Hepatocyte (in vitro differentiated cells): ENCODE results near the gene SLIT2. TPM values are rescaled to one million over a fixed set of nuclear protein-coding genes. Genes with fewer than 3 reads are reported as not detected.

Source experiments
- DNase-seq: peaks from one replicate; pipeline ENCODE4 v3.0.0-alpha.2; 2016; ENCODE audit warnings: low spot score
- H2AFZ ChIP-seq: fragments of 200-600 bp; sonication (generic); 2 replicates; pipeline ENCODE4 v1.6.0; 2016; ENCODE audit warnings: antibody characterized with exemption, mild to moderate bottlenecking
- H3K27ac ChIP-seq: fragments of 200-600 bp; sonication (generic); 2 replicates; pipeline ENCODE4 v1.5.1; 2016; ENCODE audit warnings: mild to moderate bottlenecking
- H3K27me3 ChIP-seq: fragments of 200-600 bp; sonication (generic); 2 replicates; pipeline ENCODE4 v1.6.1; 2016
- H3K36me3 ChIP-seq: fragments of 200-600 bp; sonication (generic); replicated peaks from 2 replicates; pipeline ENCODE4 v1.5.1; 2016; ENCODE audit warnings: low read depth; ENCODE audit not compliant: insufficient read depth
- H3K4me1 ChIP-seq: fragments of 200-600 bp; sonication (generic); 2 replicates; pipeline ENCODE4 v1.5.1; 2016; ENCODE audit warnings: mild to moderate bottlenecking, moderate library complexity; ENCODE audit not compliant: insufficient read depth
- H3K4me2 ChIP-seq: fragments of 200-600 bp; sonication (generic); 2 replicates; pipeline ENCODE4 v1.6.0; 2016
- H3K4me3 ChIP-seq: fragments of 200-600 bp; sonication (generic); 2 replicates; pipeline ENCODE4 v1.5.1; 2016; ENCODE audit warnings: mild to moderate bottlenecking
- H3K79me2 ChIP-seq: fragments of 200-600 bp; sonication (generic); 2 replicates; pipeline ENCODE4 v1.6.0; 2017; ENCODE audit warnings: mild to moderate bottlenecking
- H3K9me2 ChIP-seq: fragments of 200-600 bp; sonication (generic); replicated peaks from 2 replicates; pipeline ENCODE4 v1.6.0; 2017; ENCODE audit warnings: mild to moderate bottlenecking; ENCODE audit not compliant: insufficient read depth
- H3K9me3 ChIP-seq: fragments of 200-600 bp; sonication (generic); 2 replicates; pipeline ENCODE4 v1.5.1; 2016; ENCODE audit warnings: low read depth, mild to moderate bottlenecking
- H4K20me1 ChIP-seq: fragments of 200-600 bp; sonication (generic); 2 replicates; pipeline ENCODE4 v1.6.0; 2016; ENCODE audit warnings: mild to moderate bottlenecking; ENCODE audit not compliant: insufficient read depth, poor library complexity, severe bottlenecking
- CTCF ChIP-seq: fragments of 200-600 bp; sonication (generic); IDR thresholded peaks from 2 replicates; pipeline ENCODE4 v1.5.1; 2016; ENCODE audit warnings: antibody characterized with exemption, mild to moderate bottlenecking; ENCODE audit not compliant: poor library complexity
- EZH2 ChIP-seq: fragments of 200-600 bp; sonication (generic); IDR thresholded peaks from 2 replicates; pipeline ENCODE4 v1.6.1; 2016; ENCODE audit warnings: antibody characterized with exemption, mild to moderate bottlenecking, borderline replicate concordance
- EZH2phosphoT487 ChIP-seq: fragments of 200-600 bp; sonication (generic); IDR thresholded peaks from one replicate; pipeline ENCODE4 v1.6.1; 2018; ENCODE audit warnings: antibody characterized with exemption, mild to moderate bottlenecking, low read depth, moderate library complexity; ENCODE audit not compliant: unreplicated experiment, severe bottlenecking
- WGBS: methylation state at CpG from one replicate; pipeline ENCODE4 v1.1.6; 2016; ENCODE audit warnings: low lambda C conversion rate; ENCODE audit errors: missing lambda C conversion rate; 5-methylcytosine and 5-hydroxymethylcytosine counted together
- polyA plus RNA-seq: library from polyadenylated mRNA; unstranded; fragments of >200 nt; fragmentation: Nextera tagmentation; extraction: Ambion mirVana; gene quantifications from 2 replicates; pipeline ENCODE4 v1.2.1, GENCODE V29; 2016
- total RNA-seq: library from RNA; depleted of rRNA; stranded (reverse); fragments of >200 nt; gene quantifications from 2 replicates; pipeline ENCODE4 v1.2.3, GENCODE V29; 2014

The SLIT2 gene
- total RNA-seq (26.0 and 33.1 TPM in 2 replicates), polyA plus RNA-seq (28.9 and 29.2 TPM in 2 replicates)

GRCh38 chr4:20251796-20252655 is at the start of gene SLIT2:
Gene SLIT2 (plus strand): TSS chr4:20251905. CDS start chr4:20253816, 1,911 bp downstream.
- Histone ChIP-seq H3K79me2 (peaks cover 34% of the 10 kb centered on the region), H3K4me3 (peak within 1 kb of the TSS; percentile 83), H3K27me3 (peaks cover 23% of the 10 kb centered on the region), H2AFZ (peak within 1 kb of the TSS; percentile 91), H3K9me2 (no peaks in the 10 kb centered on the region), H3K4me2 (peak within 1 kb of the TSS; percentile 88), H3K36me3 (no peaks in the 10 kb centered on the region), H3K27ac (peak within 1 kb of the TSS; percentile 30), H4K20me1 (peaks cover 24% of the 10 kb centered on the region), H3K9me3 (no peaks in the 10 kb centered on the region), H3K4me1 (peaks cover 5% of the 10 kb centered on the region)
- peak; percentile 92 for DNase-seq
- under 1% methylated on average over 45 of the region's 85 CpGs for WGBS
- TF ChIP-seq CTCF (no peak), EZH2phosphoT487 (no peak), EZH2 (no peak)

- H3K9me3 ChIP-seq, result no peaks in the 10 kb centered on the region
- H3K4me2 ChIP-seq, result no peak overlapping the region
- H3K79me2 ChIP-seq, result no peaks in the 10 kb centered on the region
- no peak overlapping the region for H2AFZ ChIP-seq
- TF ChIP-seq CTCF (no peak), EZH2 (no peak), EZH2phosphoT487 (no peak)
- H3K4me1 ChIP-seq, result no peaks in the 10 kb centered on the region
- H3K4me3 ChIP-seq, result no peak overlapping the region
- DNase-seq, result no peak
- no peak overlapping the region for H3K27ac ChIP-seq
- H4K20me1 ChIP-seq, result no peaks in the 10 kb centered on the region
- no peaks in the 10 kb centered on the region for H3K9me2 ChIP-seq
- H3K27me3 ChIP-seq, result no peaks in the 10 kb centered on the region
- no peaks in the 10 kb centered on the region for H3K36me3 ChIP-seq
Measured at GRCh38 chr4:20203508-20203907, 48.2 kb upstream of the SLIT2 start.

- 28% methylated on average over 1 of the region's 1 CpG for WGBS
- no peak for TF ChIP-seq EZH2phosphoT487
- no peak for TF ChIP-seq EZH2
- TF ChIP-seq CTCF, result no peak
- Histone ChIP-seq H3K27me3 (no peaks in the 10 kb centered on the region), H3K9me3 (no peaks in the 10 kb centered on the region), H3K4me2 (no peak overlapping the region), H4K20me1 (no peaks in the 10 kb centered on the region), H3K79me2 (no peaks in the 10 kb centered on the region), H3K9me2 (no peaks in the 10 kb centered on the region), H3K4me3 (no peak overlapping the region), H3K4me1 (no peaks in the 10 kb centered on the region), H3K27ac (no peak overlapping the region), H3K36me3 (no peaks in the 10 kb centered on the region), H2AFZ (no peak overlapping the region)
- DNase-seq, result no peak
Measured at GRCh38 chr4:20217521-20217920, 34.2 kb upstream of the SLIT2 start.
